Measurements from ENCODE around the gene SNRPD2.
A peak's percentile ranks its signal among the peaks of the same experiment; 100 is the strongest.
"Not testable (repeated sequence)": the region's sequence is repeated elsewhere in the genome, so short reads cannot be mapped to it uniquely, and the experiment has no call there.

The SNRPD2 gene

GRCh38 chr19:45691516-45692186 is at the start of gene SNRPD2:
Gene SNRPD2, minus strand, starts transcription at chr19:45691953. Its CDS starts 65 bp downstream, at chr19:45691888.
- peak; percentile 89 to 91 for DNase-seq (ENCODE audit: low read depth in 2 of 2)

- DNase-seq (ENCODE audit: low read depth in 2 of 2) = no peak
Measured at GRCh38 chr19:45739498-45740439, 48.0 kb upstream of the SNRPD2 start.

GRCh38 chr19:45733160-45733810 is 41.5 kb upstream of the SNRPD2 start, which contains the start of gene MEIOSIN:
Gene MEIOSIN, plus strand, starts transcription at chr19:45733439. Its CDS starts 1,938 bp downstream, at chr19:45735377.
- no peak for DNase-seq (ENCODE audit: low read depth in 2 of 2)

GRCh38 chr19:45730368-45731288 is 38.9 kb upstream of the SNRPD2 start, which contains the start of gene FBXO46:
Gene FBXO46, minus strand, starts transcription at chr19:45730896. Its CDS starts 17,401 bp downstream, at chr19:45713495.
- DNase-seq (ENCODE audit: low read depth in 2 of 2) = peak; percentile 92 to 95

- no peak for DNase-seq (ENCODE audit: low read depth in 2 of 2)
Measured at GRCh38 chr19:45729800-45730290, 38.1 kb upstream of the SNRPD2 start.

- DNase-seq (ENCODE audit: low read depth in 2 of 2) = not testable (repeated sequence)
Measured at GRCh38 chr19:45728683-45729082, 36.9 kb upstream of the SNRPD2 start.

- not testable (repeated sequence) for DNase-seq (ENCODE audit: low read depth in 2 of 2)
Measured at GRCh38 chr19:45720065-45720464, 28.3 kb upstream of the SNRPD2 start.

GRCh38 chr19:45717983-45718650 is 26.4 kb upstream of the SNRPD2 start:
- no peak for DNase-seq (ENCODE audit: low read depth in 2 of 2)

- peak; percentile 96 to 97 for DNase-seq (ENCODE audit: low read depth in 2 of 2)
Measured at GRCh38 chr19:45717131-45717982, 25.6 kb upstream of the SNRPD2 start.

GRCh38 chr19:45716359-45717130 is 24.8 kb upstream of the SNRPD2 start:
- no peak for DNase-seq (ENCODE audit: low read depth in 2 of 2)

GRCh38 chr19:45715139-45715538 is 23.4 kb upstream of the SNRPD2 start:
- no peak for DNase-seq (ENCODE audit: low read depth in 2 of 2)

- DNase-seq (ENCODE audit: low read depth in 2 of 2) = no peak
Measured at GRCh38 chr19:45713141-45713540, 21.4 kb upstream of the SNRPD2 start.

GRCh38 chr19:45712699-45713067 is 20.9 kb upstream of the SNRPD2 start:
- DNase-seq (ENCODE audit: low read depth in 2 of 2) = no peak

GRCh38 chr19:45711851-45712698 is 20.3 kb upstream of the SNRPD2 start:
- no peak for DNase-seq (ENCODE audit: low read depth in 2 of 2)

GRCh38 chr19:45710356-45711130 is 18.8 kb upstream of the SNRPD2 start:
- DNase-seq (ENCODE audit: low read depth in 2 of 2) = no peak

GRCh38 chr19:45705710-45706415 is 14.1 kb upstream of the SNRPD2 start:
- DNase-seq (ENCODE audit: low read depth in 2 of 2) = no peak

Data from stimulated activated CD4-positive, alpha-beta T cell treated with anti-CD3 and anti-CD28 coated beads, Interleukin-15, amount 100 ng/mL, for 48 hours (primary cell).